IMR-90 (cell line): ENCODE data around the gene NFIA. TPM values are rescaled to one million over a fixed set of nuclear protein-coding genes. Genes with fewer than 3 reads are reported as not detected.

Experiments
- ATAC-seq: fragments of 200-7000 bp; cut with Tn5 transposase; 2 replicates; pipeline ENCODE4 v1.9.1; 2020; ENCODE audit warnings: low read depth, mild to moderate bottlenecking, moderate library complexity
- BruUV-seq: library from RNA; stranded (reverse); fragments of 400-500 nt; replicated peaks from 2 replicates; lab custom pipeline; 2021; lab: Mats Ljungman, UMichigan
- CTCF ChIA-PET: fragments of 300-600 bp; formaldehyde crosslinking; extraction: SDS; loops from one replicate; lab custom pipeline; 2021; ENCODE audit warnings: antibody characterized with exemption; lab: Yijun Ruan, JAX
- POLR2A ChIA-PET: fragments of 300-600 bp; sonication (Branson Sonifier 250); formaldehyde crosslinking; loops from one replicate; lab custom pipeline; 2022; ENCODE audit warnings: antibody characterized with exemption; ENCODE audit not compliant: unreplicated experiment; lab: Charles Lee
- DNase-seq: peaks from one replicate; pipeline ENCODE4 v3.0.0; 2013
- H2AFZ ChIP-seq: replicated peaks from 2 replicates; pipeline ENCODE3; 2013; ENCODE audit warnings: low read length, mild to moderate bottlenecking; ENCODE audit not compliant: poor library complexity
- H2AK5ac ChIP-seq: 2 replicates; pipeline ENCODE4 v1.6.1; 2013; ENCODE audit warnings: low read depth, low read length, inconsistent platforms
- H2AK9ac ChIP-seq: replicated peaks from 2 replicates; pipeline ENCODE3; 2013; ENCODE audit warnings: mild to moderate bottlenecking, low read depth, low read length, moderate library complexity; ENCODE audit not compliant: poor library complexity
- H2BK120ac ChIP-seq: 2 replicates; pipeline ENCODE4 v1.6.1; 2013; ENCODE audit warnings: low read depth, low read length, inconsistent platforms
- H2BK15ac ChIP-seq: 3 replicates; pipeline ENCODE4 v1.6.1; 2013; ENCODE audit warnings: low read depth, low read length, inconsistent platforms
- H2BK20ac ChIP-seq: 2 replicates; pipeline ENCODE4 v1.6.1; 2013; ENCODE audit warnings: low read depth, mild to moderate bottlenecking, inconsistent platforms, low read length, moderate library complexity
- H2BK5ac ChIP-seq: 2 replicates; pipeline ENCODE4 v1.6.1; 2013; ENCODE audit warnings: mild to moderate bottlenecking, low read depth, low read length, inconsistent platforms; ENCODE audit not compliant: poor library complexity, severe bottlenecking
- H3K14ac ChIP-seq: replicated peaks from 2 replicates; pipeline ENCODE4 v1.6.1; 2013; ENCODE audit warnings: low read depth, low read length, inconsistent platforms
- H3K18ac ChIP-seq: 2 replicates; pipeline ENCODE4 v1.6.1; 2013; ENCODE audit warnings: low read depth, low read length, control low read depth
- H3K23ac ChIP-seq: 2 replicates; pipeline ENCODE4 v1.6.1; 2013; ENCODE audit warnings: low read depth, low read length, inconsistent platforms
- H3K27ac ChIP-seq: 2 replicates; pipeline ENCODE4 v1.5.1; 2013; ENCODE audit warnings: mild to moderate bottlenecking, control low read depth, low read length; ENCODE audit not compliant: insufficient read depth
- H3K27me3 ChIP-seq: 2 replicates; pipeline ENCODE4 v1.6.1; 2013; ENCODE audit warnings: low read length; ENCODE audit not compliant: control insufficient read depth, insufficient read depth
- H3K36me3 ChIP-seq: 2 replicates; pipeline ENCODE4 v1.6.1; 2013; ENCODE audit warnings: low read length, mixed read lengths; ENCODE audit not compliant: control insufficient read depth, insufficient read depth
- H3K4ac ChIP-seq: 2 replicates; pipeline ENCODE4 v1.6.1; 2013; ENCODE audit warnings: low read depth, low read length, inconsistent platforms
- H3K4me1 ChIP-seq: 2 replicates; pipeline ENCODE4 v1.6.1; 2013; ENCODE audit warnings: low read length, mixed read lengths; ENCODE audit not compliant: control insufficient read depth, insufficient read depth
- H3K4me2 ChIP-seq: 2 replicates; pipeline ENCODE4 v1.6.1; 2013; ENCODE audit warnings: low read depth, mild to moderate bottlenecking, control low read depth, low read length, moderate library complexity
- H3K4me3 ChIP-seq: 2 replicates; pipeline ENCODE4 v1.5.1; 2013; ENCODE audit warnings: low read depth, mild to moderate bottlenecking, control low read depth, low read length, moderate library complexity; ENCODE audit not compliant: insufficient read depth
- H3K56ac ChIP-seq: 2 replicates; pipeline ENCODE4 v1.6.1; 2013; ENCODE audit warnings: low read length, inconsistent platforms; ENCODE audit not compliant: insufficient read depth; ENCODE audit errors: extremely low read depth
- H3K79me1 ChIP-seq, 2 experiments: 2 replicates each; pipeline ENCODE4 v1.6.1; 2013; ENCODE audit warnings: low read length in 2 of 2, inconsistent platforms in 1 of 2, low read depth in 1 of 2
- H3K9ac ChIP-seq: 2 replicates; pipeline ENCODE4 v1.6.1; 2013; ENCODE audit warnings: low read depth, low read length, control low read depth
- H3K9me1 ChIP-seq: 2 replicates; pipeline ENCODE4 v1.6.1; 2013; ENCODE audit warnings: low read length, inconsistent platforms; ENCODE audit not compliant: insufficient read depth
- H3K9me3 ChIP-seq: 2 replicates; pipeline ENCODE4 v1.6.1; 2013; ENCODE audit warnings: low read length; ENCODE audit not compliant: control insufficient read depth, insufficient read depth
- H4K20me1 ChIP-seq: 2 replicates; pipeline ENCODE4 v1.6.1; 2013; ENCODE audit warnings: low read length, inconsistent platforms; ENCODE audit not compliant: insufficient read depth
- H4K5ac ChIP-seq: 2 replicates; pipeline ENCODE4 v1.6.1; 2013; ENCODE audit warnings: mild to moderate bottlenecking, low read depth, low read length, control low read depth
- H4K8ac ChIP-seq, 2 experiments: 2 replicates each; pipeline ENCODE4 v1.6.1; 2013; ENCODE audit warnings: low read depth in 2 of 2, low read length in 2 of 2, control low read depth in 1 of 2, inconsistent platforms in 1 of 2
- H4K91ac ChIP-seq: 2 replicates; pipeline ENCODE4 v1.6.1; 2013; ENCODE audit warnings: low read depth, low read length, inconsistent platforms; ENCODE audit not compliant: insufficient read depth
- CHD1 ChIP-seq: IDR thresholded peaks from 2 replicates; pipeline ENCODE4 v1.6.1; 2012; ENCODE audit warnings: low read depth, low read length, improper control_type of control experiment
- MXI1 ChIP-seq: IDR thresholded peaks from 2 replicates; pipeline ENCODE4 v1.6.1; 2012; ENCODE audit warnings: low read depth, mild to moderate bottlenecking, low read length, moderate library complexity, borderline replicate concordance
- RFX5 ChIP-seq: IDR thresholded peaks from 2 replicates; pipeline ENCODE4 v1.8.0; 2012; ENCODE audit warnings: low read depth, mild to moderate bottlenecking, low read length, moderate library complexity
- dilution Hi-C: fragments of 300-500 bp; cut with HindIII; formaldehyde crosslinking; loops from one replicate; pipeline ENCODE4 v1.14.3; 2018; ENCODE audit warnings: low sequenced_read_pairs; ENCODE audit not compliant: unreplicated experiment
- in situ Hi-C: fragments of 300-500 bp; cut with MboI; formaldehyde crosslinking; loops from 3 replicates; pipeline ENCODE4 v1.14.3; 2019; ENCODE audit warnings: low sequenced_read_pairs, inconsistent platforms, mixed read lengths
- intact Hi-C: fragments of 100-400 bp; cut with micrococcal nuclease; formaldehyde crosslinking; loops from 2 replicates; pipeline ENCODE4 v1.10.0; 2022
- polyA plus RNA-seq, 3 experiments: library from polyadenylated mRNA; depleted of rRNA; stranded (reverse); fragments of >200 nt; gene quantifications; 2 replicates each; pipeline ENCODE4 v1.2.3, GENCODE V29; 2012; ENCODE audit warnings: low replicate concordance in 1 of 3
- total RNA-seq: library from RNA; depleted of rRNA; stranded (reverse); fragments of >200 nt; gene quantifications from 2 replicates; pipeline ENCODE4 v1.2.3, GENCODE V29; 2012
- TF ChIP-seq, protein P1 (sequence below): conservative IDR thresholded peaks from 2 replicates; pipeline ENCODE4 v1.5.1; 2012; ENCODE audit warnings: mild to moderate bottlenecking, low read depth, low read length, improper control_type of control experiment

Gene NFIA
- total and polyA plus RNA-seq, 2 of the 4 experiments (the other 2 are of a cell fraction): 1.6 to 2.2 TPM

DNA sequence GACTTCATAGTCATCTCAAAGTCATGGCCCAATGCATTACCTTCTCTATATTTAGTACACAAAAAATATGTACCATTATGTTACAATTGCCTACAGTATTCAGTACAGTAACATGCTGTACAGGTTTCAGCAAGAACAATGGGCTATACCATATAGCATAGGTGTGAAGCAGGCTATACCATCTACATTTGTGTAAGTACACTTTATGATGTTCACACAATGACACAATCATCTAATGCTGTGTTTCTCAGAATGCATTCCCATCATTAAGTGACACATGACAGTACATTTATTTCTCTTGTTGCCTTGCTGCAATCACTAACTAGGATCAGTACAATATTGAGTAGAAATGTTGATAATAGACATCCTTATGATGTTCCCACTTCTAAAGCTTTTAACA, 46.5 kb upstream of the NFIA start:
- Histone ChIP-seq H4K20me1 (no peaks in the 10 kb centered on the region), H4K91ac (no peak overlapping the region), H3K4me1 (no peaks in the 10 kb centered on the region), H3K27ac (no peak overlapping the region), H3K4ac (no peak overlapping the region), H4K5ac (no peak overlapping the region), H3K4me3 (no peak overlapping the region), H2BK20ac (no peak overlapping the region), H4K8ac (no peak overlapping the region), H2BK120ac (no peak overlapping the region), H2BK5ac (no peak overlapping the region), H3K9me3 (no peaks in the 10 kb centered on the region), H2AK9ac (no peak overlapping the region), H3K27me3 (no peaks in the 10 kb centered on the region), H3K56ac (no peak overlapping the region), H2AK5ac (no peak overlapping the region), H2AFZ (no peak overlapping the region), H3K23ac (no peak overlapping the region), H2BK15ac (no peak overlapping the region), H3K14ac (no peak overlapping the region), H3K4me2 (no peak overlapping the region), H3K9ac (no peak overlapping the region), H3K79me1 (no peaks in the 10 kb centered on the region), H3K18ac (no peak overlapping the region), H3K9me1 (no peaks in the 10 kb centered on the region), H3K36me3 (no peaks in the 10 kb centered on the region)
- in situ Hi-C loops (loop anchor here (25.0 kb wide), 2 partner anchors 826 to 1049 kb away; no protein-coding TSS in a partner anchor), intact Hi-C loops (no loop called here), dilution Hi-C loops (no loop called here)
- BruUV-seq: no TSS peak
- ATAC-seq (no peak), DNase-seq (no peak)
- POLR2A ChIA-PET: no interaction called here
- CTCF ChIA-PET: interaction anchor here (0.6 to 2.9 kb wide), 2 partner anchors 14 to 737 kb away, joined by 5 to 12 read pairs; no protein-coding TSS in a partner anchor
- TF ChIP-seq RFX5: no peak
- TF ChIP-seq, protein P1, sequence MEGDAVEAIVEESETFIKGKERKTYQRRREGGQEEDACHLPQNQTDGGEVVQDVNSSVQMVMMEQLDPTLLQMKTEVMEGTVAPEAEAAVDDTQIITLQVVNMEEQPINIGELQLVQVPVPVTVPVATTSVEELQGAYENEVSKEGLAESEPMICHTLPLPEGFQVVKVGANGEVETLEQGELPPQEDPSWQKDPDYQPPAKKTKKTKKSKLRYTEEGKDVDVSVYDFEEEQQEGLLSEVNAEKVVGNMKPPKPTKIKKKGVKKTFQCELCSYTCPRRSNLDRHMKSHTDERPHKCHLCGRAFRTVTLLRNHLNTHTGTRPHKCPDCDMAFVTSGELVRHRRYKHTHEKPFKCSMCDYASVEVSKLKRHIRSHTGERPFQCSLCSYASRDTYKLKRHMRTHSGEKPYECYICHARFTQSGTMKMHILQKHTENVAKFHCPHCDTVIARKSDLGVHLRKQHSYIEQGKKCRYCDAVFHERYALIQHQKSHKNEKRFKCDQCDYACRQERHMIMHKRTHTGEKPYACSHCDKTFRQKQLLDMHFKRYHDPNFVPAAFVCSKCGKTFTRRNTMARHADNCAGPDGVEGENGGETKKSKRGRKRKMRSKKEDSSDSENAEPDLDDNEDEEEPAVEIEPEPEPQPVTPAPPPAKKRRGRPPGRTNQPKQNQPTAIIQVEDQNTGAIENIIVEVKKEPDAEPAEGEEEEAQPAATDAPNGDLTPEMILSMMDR: no peak
- TF ChIP-seq MXI1: no peak
- no peak for TF ChIP-seq CHD1
